HL-60 (cell line): ENCODE data around the gene TMEM231.

ENCODE experiments used
- GABPA ChIP-seq: IDR thresholded peaks from 2 replicates; pipeline ENCODE4 v1.6.1; 2012; ENCODE audit warnings: low read depth
- POLR2AphosphoS5 ChIP-seq: IDR thresholded peaks from 2 replicates; pipeline ENCODE4 v1.6.1; 2012; ENCODE audit warnings: low read depth
- SPI1 ChIP-seq: IDR thresholded peaks from 2 replicates; pipeline ENCODE4 v1.6.1; 2012; ENCODE audit warnings: low read depth, mild to moderate bottlenecking, borderline replicate concordance
- TF ChIP-seq, protein P1 (sequence below): IDR thresholded peaks from one replicate; pipeline ENCODE4 v1.5.1; 2011; ENCODE audit warnings: low read length, control low read depth, inconsistent platforms; ENCODE audit not compliant: insufficient read depth
- TF ChIP-seq, protein P2 (sequence below): IDR thresholded peaks from 2 replicates; pipeline ENCODE4 v1.6.1; 2012; ENCODE audit warnings: low read depth; ENCODE audit not compliant: insufficient replicate concordance

DNA sequence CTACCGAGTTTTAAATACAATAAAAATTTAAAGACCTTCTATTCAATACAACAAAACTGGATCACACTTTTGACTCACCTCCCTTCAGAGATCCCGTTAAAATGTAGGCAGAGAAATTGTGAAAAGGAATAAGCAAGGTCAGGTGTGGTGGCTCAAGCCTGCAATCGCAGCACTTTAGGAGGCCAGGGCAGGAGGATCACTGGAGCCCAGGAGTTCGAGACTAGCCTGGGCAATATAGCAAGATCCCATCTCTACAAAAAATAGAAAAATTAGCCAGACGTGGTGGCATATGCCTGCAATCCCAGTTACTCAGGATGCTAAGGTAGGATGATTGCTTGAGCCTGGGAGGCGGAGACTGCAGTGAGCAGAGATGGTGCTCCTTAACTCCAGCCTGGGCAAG lies 36.9 kb downstream of the TMEM231 start:
- TF ChIP-seq GABPA (no peak), SPI1 (no peak), POLR2AphosphoS5 (no peak)
- TF ChIP-seq, protein P1, sequence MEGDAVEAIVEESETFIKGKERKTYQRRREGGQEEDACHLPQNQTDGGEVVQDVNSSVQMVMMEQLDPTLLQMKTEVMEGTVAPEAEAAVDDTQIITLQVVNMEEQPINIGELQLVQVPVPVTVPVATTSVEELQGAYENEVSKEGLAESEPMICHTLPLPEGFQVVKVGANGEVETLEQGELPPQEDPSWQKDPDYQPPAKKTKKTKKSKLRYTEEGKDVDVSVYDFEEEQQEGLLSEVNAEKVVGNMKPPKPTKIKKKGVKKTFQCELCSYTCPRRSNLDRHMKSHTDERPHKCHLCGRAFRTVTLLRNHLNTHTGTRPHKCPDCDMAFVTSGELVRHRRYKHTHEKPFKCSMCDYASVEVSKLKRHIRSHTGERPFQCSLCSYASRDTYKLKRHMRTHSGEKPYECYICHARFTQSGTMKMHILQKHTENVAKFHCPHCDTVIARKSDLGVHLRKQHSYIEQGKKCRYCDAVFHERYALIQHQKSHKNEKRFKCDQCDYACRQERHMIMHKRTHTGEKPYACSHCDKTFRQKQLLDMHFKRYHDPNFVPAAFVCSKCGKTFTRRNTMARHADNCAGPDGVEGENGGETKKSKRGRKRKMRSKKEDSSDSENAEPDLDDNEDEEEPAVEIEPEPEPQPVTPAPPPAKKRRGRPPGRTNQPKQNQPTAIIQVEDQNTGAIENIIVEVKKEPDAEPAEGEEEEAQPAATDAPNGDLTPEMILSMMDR, result no peak
- TF ChIP-seq, protein P2, sequence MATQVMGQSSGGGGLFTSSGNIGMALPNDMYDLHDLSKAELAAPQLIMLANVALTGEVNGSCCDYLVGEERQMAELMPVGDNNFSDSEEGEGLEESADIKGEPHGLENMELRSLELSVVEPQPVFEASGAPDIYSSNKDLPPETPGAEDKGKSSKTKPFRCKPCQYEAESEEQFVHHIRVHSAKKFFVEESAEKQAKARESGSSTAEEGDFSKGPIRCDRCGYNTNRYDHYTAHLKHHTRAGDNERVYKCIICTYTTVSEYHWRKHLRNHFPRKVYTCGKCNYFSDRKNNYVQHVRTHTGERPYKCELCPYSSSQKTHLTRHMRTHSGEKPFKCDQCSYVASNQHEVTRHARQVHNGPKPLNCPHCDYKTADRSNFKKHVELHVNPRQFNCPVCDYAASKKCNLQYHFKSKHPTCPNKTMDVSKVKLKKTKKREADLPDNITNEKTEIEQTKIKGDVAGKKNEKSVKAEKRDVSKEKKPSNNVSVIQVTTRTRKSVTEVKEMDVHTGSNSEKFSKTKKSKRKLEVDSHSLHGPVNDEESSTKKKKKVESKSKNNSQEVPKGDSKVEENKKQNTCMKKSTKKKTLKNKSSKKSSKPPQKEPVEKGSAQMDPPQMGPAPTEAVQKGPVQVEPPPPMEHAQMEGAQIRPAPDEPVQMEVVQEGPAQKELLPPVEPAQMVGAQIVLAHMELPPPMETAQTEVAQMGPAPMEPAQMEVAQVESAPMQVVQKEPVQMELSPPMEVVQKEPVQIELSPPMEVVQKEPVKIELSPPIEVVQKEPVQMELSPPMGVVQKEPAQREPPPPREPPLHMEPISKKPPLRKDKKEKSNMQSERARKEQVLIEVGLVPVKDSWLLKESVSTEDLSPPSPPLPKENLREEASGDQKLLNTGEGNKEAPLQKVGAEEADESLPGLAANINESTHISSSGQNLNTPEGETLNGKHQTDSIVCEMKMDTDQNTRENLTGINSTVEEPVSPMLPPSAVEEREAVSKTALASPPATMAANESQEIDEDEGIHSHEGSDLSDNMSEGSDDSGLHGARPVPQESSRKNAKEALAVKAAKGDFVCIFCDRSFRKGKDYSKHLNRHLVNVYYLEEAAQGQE, result no peak
